Measurements from ENCODE around the gene OR8J3.

DNA sequence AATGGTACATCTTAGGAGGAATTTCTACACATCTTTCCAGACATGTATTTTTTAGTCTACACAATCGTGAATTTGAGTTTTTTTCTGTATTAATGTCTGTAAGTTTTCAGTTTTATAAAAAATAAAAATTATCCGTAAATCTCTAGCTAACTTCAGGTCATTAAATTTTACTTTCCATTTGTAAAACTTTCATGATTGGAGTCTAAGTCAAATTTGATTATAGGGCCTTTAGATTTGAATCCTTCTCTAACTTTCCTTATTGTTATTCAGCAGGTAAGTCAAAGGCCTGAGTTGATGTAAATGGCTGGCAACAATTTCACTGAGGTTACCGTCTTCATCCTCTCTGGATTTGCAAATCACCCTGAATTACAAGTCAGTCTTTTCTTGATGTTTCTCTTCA, 47.0 kb downstream of the OR8J3 start, which contains the start of gene OR8I2:
- TF ChIP-seq, protein P1, sequence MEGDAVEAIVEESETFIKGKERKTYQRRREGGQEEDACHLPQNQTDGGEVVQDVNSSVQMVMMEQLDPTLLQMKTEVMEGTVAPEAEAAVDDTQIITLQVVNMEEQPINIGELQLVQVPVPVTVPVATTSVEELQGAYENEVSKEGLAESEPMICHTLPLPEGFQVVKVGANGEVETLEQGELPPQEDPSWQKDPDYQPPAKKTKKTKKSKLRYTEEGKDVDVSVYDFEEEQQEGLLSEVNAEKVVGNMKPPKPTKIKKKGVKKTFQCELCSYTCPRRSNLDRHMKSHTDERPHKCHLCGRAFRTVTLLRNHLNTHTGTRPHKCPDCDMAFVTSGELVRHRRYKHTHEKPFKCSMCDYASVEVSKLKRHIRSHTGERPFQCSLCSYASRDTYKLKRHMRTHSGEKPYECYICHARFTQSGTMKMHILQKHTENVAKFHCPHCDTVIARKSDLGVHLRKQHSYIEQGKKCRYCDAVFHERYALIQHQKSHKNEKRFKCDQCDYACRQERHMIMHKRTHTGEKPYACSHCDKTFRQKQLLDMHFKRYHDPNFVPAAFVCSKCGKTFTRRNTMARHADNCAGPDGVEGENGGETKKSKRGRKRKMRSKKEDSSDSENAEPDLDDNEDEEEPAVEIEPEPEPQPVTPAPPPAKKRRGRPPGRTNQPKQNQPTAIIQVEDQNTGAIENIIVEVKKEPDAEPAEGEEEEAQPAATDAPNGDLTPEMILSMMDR (IDR thresholded peaks at IDR 0.05): no peak
- no peak for TF ChIP-seq EZH2 (IDR thresholded peaks at IDR 0.05; ENCODE audit: borderline replicate concordance, insufficient read depth, low read depth, low read length, poor library complexity, severe bottlenecking)
